WTC11 (cell line): ENCODE measurements around the gene TEX13B. TPM values are rescaled to one million over a fixed set of nuclear protein-coding genes. Genes with fewer than 3 reads are reported as not detected.

Source experiments
- ATAC-seq: fragments of 200-7000 bp; cut with Tn5 transposase; 2 replicates; pipeline ENCODE4 v1.10.0; 2021; ENCODE audit warnings: mild to moderate bottlenecking, moderate library complexity
- CTCF ChIA-PET: fragments of 300-600 bp; sonication (Branson Sonifier 250); formaldehyde crosslinking; loops from one replicate; lab custom pipeline; 2021; ENCODE audit warnings: antibody characterized with exemption; lab: Charles Lee
- POLR2A ChIA-PET: fragments of 350-600 bp; sonication (Branson Sonifier 250); formaldehyde crosslinking; loops from one replicate; lab custom pipeline; 2021; ENCODE audit warnings: antibody characterized with exemption; lab: Charles Lee
- DNase-seq: peaks from one replicate; pipeline ENCODE4 v3.0.0; 2021; ENCODE audit warnings: low spot score
- H3K27ac Mint-ChIP-seq: 2 replicates; pipeline ENCODE4 v1.8.0; 2021; ENCODE audit warnings: mixed read lengths
- H3K27me3 Mint-ChIP-seq: 2 replicates; pipeline ENCODE4 v1.8.0; 2021; ENCODE audit warnings: low read depth, mild to moderate bottlenecking, moderate library complexity, mixed read lengths
- H3K36me3 Mint-ChIP-seq: 2 replicates; pipeline ENCODE4 v1.8.0; 2021; ENCODE audit warnings: mixed read lengths
- H3K4me1 Mint-ChIP-seq: 2 replicates; pipeline ENCODE4 v1.8.0; 2022; ENCODE audit warnings: mixed read lengths
- H3K4me3 Mint-ChIP-seq: 2 replicates; pipeline ENCODE4 v1.8.0; 2021; ENCODE audit warnings: mild to moderate bottlenecking, moderate library complexity, mixed read lengths
- H3K9me3 Mint-ChIP-seq: 2 replicates; pipeline ENCODE4 v1.8.0; 2021; ENCODE audit warnings: mixed read lengths
- CREB1 ChIP-seq: sonication (generic); formaldehyde crosslinking; IDR thresholded peaks from 2 replicates; pipeline ENCODE4 v1.8.0; 2023; ENCODE audit warnings: mild to moderate bottlenecking, missing genetic modification reagents
- E2F5 ChIP-seq: sonication (generic); formaldehyde crosslinking; IDR thresholded peaks from 2 replicates; pipeline ENCODE4 v1.8.1; 2022; ENCODE audit warnings: mild to moderate bottlenecking, moderate library complexity, missing genetic modification reagents
- ETV6 ChIP-seq: sonication (generic); formaldehyde crosslinking; IDR thresholded peaks from 2 replicates; pipeline ENCODE4 v1.8.1; 2022; ENCODE audit warnings: mild to moderate bottlenecking, missing genetic modification reagents
- GABPB1 ChIP-seq: sonication (generic); formaldehyde crosslinking; IDR thresholded peaks from 2 replicates; pipeline ENCODE4 v1.8.1; 2023; ENCODE audit warnings: mild to moderate bottlenecking, missing genetic modification reagents
- GRHL2 ChIP-seq: fragments of 250-450 bp; sonication (Bioruptor Pico); IDR thresholded peaks from 2 replicates; pipeline ENCODE4 v1.8.0; 2022; ENCODE audit warnings: mild to moderate bottlenecking, moderate library complexity; ENCODE audit not compliant: insufficient replicate concordance, severe bottlenecking
- GTF2I ChIP-seq: fragments of 250-450 bp; sonication (Bioruptor Pico); conservative IDR thresholded peaks from 2 replicates; pipeline ENCODE4 v1.4.0; 2021; ENCODE audit warnings: mild to moderate bottlenecking
- MXD4 ChIP-seq: fragments of 250-450 bp; sonication (Bioruptor Pico); IDR thresholded peaks from 2 replicates; pipeline ENCODE4 v1.8.0; 2021; ENCODE audit warnings: mild to moderate bottlenecking, moderate library complexity, borderline replicate concordance
- NR3C1 ChIP-seq: sonication (generic); formaldehyde crosslinking; conservative IDR thresholded peaks from 2 replicates; pipeline ENCODE4 v1.8.1; 2023; ENCODE audit warnings: low read depth, mild to moderate bottlenecking, missing genetic modification reagents
- PREB ChIP-seq: sonication (generic); formaldehyde crosslinking; IDR thresholded peaks from 2 replicates; pipeline ENCODE4 v1.8.1; 2022; ENCODE audit warnings: mild to moderate bottlenecking, missing genetic modification reagents, moderate library complexity, borderline replicate concordance
- RELA ChIP-seq: sonication (generic); formaldehyde crosslinking; IDR thresholded peaks from 2 replicates; pipeline ENCODE4 v1.8.1; 2022; ENCODE audit warnings: missing genetic modification reagents, mild to moderate bottlenecking, borderline replicate concordance
- SOX15 ChIP-seq: fragments of 250-450 bp; sonication (Bioruptor Pico); IDR thresholded peaks from 2 replicates; pipeline ENCODE4 v1.9.0; 2021; ENCODE audit warnings: mild to moderate bottlenecking
- STAT6 ChIP-seq: sonication (generic); formaldehyde crosslinking; conservative IDR thresholded peaks from 2 replicates; pipeline ENCODE4 v1.8.1; 2023; ENCODE audit warnings: mild to moderate bottlenecking, low read depth, missing genetic modification reagents, moderate library complexity
- TCF7 ChIP-seq: sonication (generic); formaldehyde crosslinking; IDR thresholded peaks from 2 replicates; pipeline ENCODE4 v1.8.0; 2022; ENCODE audit warnings: mild to moderate bottlenecking, low read depth, missing genetic modification reagents, moderate library complexity
- ZBTB21 ChIP-seq: sonication (generic); formaldehyde crosslinking; IDR thresholded peaks from 2 replicates; pipeline ENCODE4 v1.8.1; 2023; ENCODE audit warnings: mild to moderate bottlenecking, missing genetic modification reagents, borderline replicate concordance
- ZNF317 ChIP-seq: sonication (generic); formaldehyde crosslinking; IDR thresholded peaks from 2 replicates; pipeline ENCODE4 v1.8.1; 2023; ENCODE audit warnings: low read depth, mild to moderate bottlenecking, moderate library complexity, missing genetic modification reagents, borderline replicate concordance
- ZNF512 ChIP-seq: sonication (generic); formaldehyde crosslinking; IDR thresholded peaks from 2 replicates; pipeline ENCODE4 v1.8.1; 2022; ENCODE audit warnings: missing genetic modification reagents, borderline replicate concordance
- total RNA-seq: library from RNA; stranded (reverse); gene quantifications from 3 replicates; pipeline ENCODE4 v1.2.3, GENCODE V29; 2021
- TF ChIP-seq, protein P1 (sequence below): fragments of 250-450 bp; sonication (Bioruptor Pico); IDR thresholded peaks from 2 replicates; pipeline ENCODE4 v2.1.2; 2022; ENCODE audit warnings: mild to moderate bottlenecking, moderate library complexity
- TF ChIP-seq, protein P2 (sequence below): sonication (generic); formaldehyde crosslinking; IDR thresholded peaks from 2 replicates; pipeline ENCODE4 v1.8.0; 2022; ENCODE audit warnings: mild to moderate bottlenecking, missing genetic modification reagents
- TF ChIP-seq, protein P3 (sequence below): fragments of 250-450 bp; sonication (Bioruptor Pico); IDR thresholded peaks from 2 replicates; pipeline ENCODE4 v1.9.0; 2021; ENCODE audit warnings: moderate library complexity, mild to moderate bottlenecking, inconsistent platforms, borderline replicate concordance
- TF ChIP-seq, protein P4 (sequence below): sonication (generic); formaldehyde crosslinking; IDR thresholded peaks from 2 replicates; pipeline ENCODE4 v1.8.1; 2023; ENCODE audit warnings: mild to moderate bottlenecking, missing genetic modification reagents, moderate library complexity

TEX13B gene
- total RNA-seq, 1 experiment from 2014 or later, result 3.9 TPM

DNA sequence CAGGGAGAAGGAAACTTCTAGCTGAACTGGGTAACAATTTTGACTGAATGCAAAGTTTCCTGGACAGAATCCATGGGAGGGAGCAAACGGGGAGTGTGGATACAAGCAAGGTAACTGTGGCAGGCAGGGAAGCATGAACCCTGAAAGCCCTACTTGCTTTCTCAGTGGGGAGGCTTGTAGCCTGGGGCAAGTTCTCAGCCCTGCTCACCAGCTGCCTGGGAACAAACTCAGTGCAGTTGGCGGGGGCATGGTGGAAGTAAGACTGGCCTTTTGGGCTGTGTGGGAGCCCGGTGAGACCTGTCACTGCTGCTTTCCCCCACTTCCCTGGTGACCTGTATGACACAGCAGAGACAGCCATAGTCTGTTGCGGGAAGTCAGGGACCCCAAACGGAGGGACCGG lies 14.0 kb upstream of the TEX13B start:
- peaks cover 26% of the 10 kb centered on the region for H3K4me1 Mint-ChIP-seq
- H3K27me3 Mint-ChIP-seq, result no peaks in the 10 kb centered on the region; the same call in 1 of the 2 replicates
- ATAC-seq (peak; percentile 79), DNase-seq (peak; percentile 52)
- TF ChIP-seq TCF7 (no peak), ZNF512 (no peak), GABPB1 (CRISPR knock-in tag) (no peak), PREB (CRISPR knock-in tag) (no peak), NR3C1 (CRISPR knock-in tag) (no peak), MXD4 (CRISPR knock-in tag) (no peak), SOX15 (CRISPR knock-in tag) (no peak), RELA (CRISPR knock-in tag) (no peak), CREB1 (CRISPR knock-in tag) (no peak), GRHL2 (no peak)
- TF ChIP-seq, protein P1, sequence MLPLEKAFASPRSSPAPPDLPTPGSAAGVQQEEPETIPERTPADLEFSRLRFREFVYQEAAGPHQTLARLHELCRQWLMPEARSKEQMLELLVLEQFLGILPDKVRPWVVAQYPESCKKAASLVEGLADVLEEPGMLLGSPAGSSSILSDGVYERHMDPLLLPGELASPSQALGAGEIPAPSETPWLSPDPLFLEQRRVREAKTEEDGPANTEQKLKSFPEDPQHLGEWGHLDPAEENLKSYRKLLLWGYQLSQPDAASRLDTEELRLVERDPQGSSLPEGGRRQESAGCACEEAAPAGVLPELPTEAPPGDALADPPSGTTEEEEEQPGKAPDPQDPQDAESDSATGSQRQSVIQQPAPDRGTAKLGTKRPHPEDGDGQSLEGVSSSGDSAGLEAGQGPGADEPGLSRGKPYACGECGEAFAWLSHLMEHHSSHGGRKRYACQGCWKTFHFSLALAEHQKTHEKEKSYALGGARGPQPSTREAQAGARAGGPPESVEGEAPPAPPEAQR (CRISPR knock-in tag), result no peak
- TF ChIP-seq, protein P2, sequence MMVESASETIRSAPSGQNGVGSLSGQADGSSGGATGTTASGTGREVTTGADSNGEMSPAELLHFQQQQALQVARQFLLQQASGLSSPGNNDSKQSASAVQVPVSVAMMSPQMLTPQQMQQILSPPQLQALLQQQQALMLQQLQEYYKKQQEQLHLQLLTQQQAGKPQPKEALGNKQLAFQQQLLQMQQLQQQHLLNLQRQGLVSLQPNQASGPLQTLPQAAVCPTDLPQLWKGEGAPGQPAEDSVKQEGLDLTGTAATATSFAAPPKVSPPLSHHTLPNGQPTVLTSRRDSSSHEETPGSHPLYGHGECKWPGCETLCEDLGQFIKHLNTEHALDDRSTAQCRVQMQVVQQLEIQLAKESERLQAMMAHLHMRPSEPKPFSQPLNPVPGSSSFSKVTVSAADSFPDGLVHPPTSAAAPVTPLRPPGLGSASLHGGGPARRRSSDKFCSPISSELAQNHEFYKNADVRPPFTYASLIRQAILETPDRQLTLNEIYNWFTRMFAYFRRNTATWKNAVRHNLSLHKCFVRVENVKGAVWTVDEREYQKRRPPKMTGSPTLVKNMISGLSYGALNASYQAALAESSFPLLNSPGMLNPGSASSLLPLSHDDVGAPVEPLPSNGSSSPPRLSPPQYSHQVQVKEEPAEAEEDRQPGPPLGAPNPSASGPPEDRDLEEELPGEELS (CRISPR knock-in tag), result no peak
- ChIA-PET POLR2A (no interaction called here), CTCF (interaction anchor here (1.3 kb wide), 1 partner anchor 18 kb away, joined by 3 read pairs; no protein-coding TSS in a partner anchor)
- H3K27ac Mint-ChIP-seq, result peak overlapping the region; percentile 90
- H3K36me3 Mint-ChIP-seq, result peaks cover 51% of the 10 kb centered on the region
- no peak overlapping the region for H3K4me3 Mint-ChIP-seq
- peaks cover 20% of the 10 kb centered on the region for H3K9me3 Mint-ChIP-seq

- Mint-ChIP-seq H3K4me3 (no peak overlapping the region), H3K27me3 (no peaks in the 10 kb centered on the region), H3K9me3 (peaks cover 6% of the 10 kb centered on the region), H3K36me3 (peaks cover 55% of the 10 kb centered on the region), H3K27ac (no peak overlapping the region), H3K4me1 (peaks cover 29% of the 10 kb centered on the region)
- ATAC-seq (no peak), DNase-seq (no peak)
- CTCF ChIA-PET, result no interaction called here
- POLR2A ChIA-PET, result no interaction called here
- TF ChIP-seq GRHL2 (no peak), STAT6 (no peak), ZNF317 (CRISPR knock-in tag) (no peak), GTF2I (CRISPR knock-in tag) (no peak), E2F5 (CRISPR knock-in tag) (no peak), ZBTB21 (CRISPR knock-in tag) (no peak), ETV6 (no peak)
- TF ChIP-seq, protein P3, sequence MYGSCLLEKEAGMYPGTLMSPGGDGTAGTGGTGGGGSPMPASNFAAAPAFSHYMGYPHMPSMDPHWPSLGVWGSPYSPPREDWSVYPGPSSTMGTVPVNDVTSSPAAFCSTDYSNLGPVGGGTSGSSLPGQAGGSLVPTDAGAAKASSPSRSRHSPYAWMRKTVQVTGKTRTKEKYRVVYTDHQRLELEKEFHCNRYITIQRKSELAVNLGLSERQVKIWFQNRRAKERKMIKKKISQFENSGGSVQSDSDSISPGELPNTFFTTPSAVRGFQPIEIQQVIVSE (CRISPR knock-in tag), result no peak
- TF ChIP-seq, protein P4, sequence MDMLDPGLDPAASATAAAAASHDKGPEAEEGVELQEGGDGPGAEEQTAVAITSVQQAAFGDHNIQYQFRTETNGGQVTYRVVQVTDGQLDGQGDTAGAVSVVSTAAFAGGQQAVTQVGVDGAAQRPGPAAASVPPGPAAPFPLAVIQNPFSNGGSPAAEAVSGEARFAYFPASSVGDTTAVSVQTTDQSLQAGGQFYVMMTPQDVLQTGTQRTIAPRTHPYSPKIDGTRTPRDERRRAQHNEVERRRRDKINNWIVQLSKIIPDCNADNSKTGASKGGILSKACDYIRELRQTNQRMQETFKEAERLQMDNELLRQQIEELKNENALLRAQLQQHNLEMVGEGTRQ, result no peak
Measured at GRCh38 chrX:107985033-107985432, 2.9 kb upstream of the TEX13B start.
